Large intestine (tissue), 3 donors: ENCODE data around the gene LRRD1. TPM values are rescaled to one million over a fixed set of nuclear protein-coding genes. Genes with fewer than 3 reads are reported as not detected.
A peak's percentile ranks its signal among the peaks of the same experiment; 100 is the strongest.
"Not testable (repeated sequence)": the region's sequence is repeated elsewhere in the genome, so short reads cannot be mapped to it uniquely, and the experiment has no call there.

Source experiments
- DNase-seq, 2 donors: peaks; one replicate each; pipeline versions ENCODE4 v3.0.0 to v3.0.0-alpha.2; 2013
- H3K27ac ChIP-seq: one replicate; pipeline ENCODE4 v1.5.1; 2013; ENCODE audit warnings: low read length
- H3K27me3 ChIP-seq: 2 replicates; pipeline ENCODE4 v1.6.1; 2013; ENCODE audit warnings: low read length; ENCODE audit not compliant: control insufficient read depth, insufficient read depth
- H3K36me3 ChIP-seq: 2 replicates; pipeline ENCODE4 v1.6.1; 2013; ENCODE audit warnings: low read length; ENCODE audit not compliant: control insufficient read depth, insufficient read depth
- H3K4me1 ChIP-seq: one replicate; pipeline ENCODE4 v1.6.1; 2013; ENCODE audit warnings: low read length; ENCODE audit not compliant: control insufficient read depth, insufficient read depth
- H3K4me3 ChIP-seq: one replicate; pipeline ENCODE4 v1.5.1; 2013; ENCODE audit warnings: low read length
- H3K9me3 ChIP-seq: one replicate; pipeline ENCODE4 v1.6.1; 2013; ENCODE audit warnings: mild to moderate bottlenecking, low read depth, low read length, moderate library complexity; ENCODE audit not compliant: control insufficient read depth
- WGBS: methylation state at CpG from one replicate; pipeline ENCODE4 v1.1.5; 2013; ENCODE audit warnings: low lambda C conversion rate; ENCODE audit not compliant: insufficient coverage; 5-methylcytosine and 5-hydroxymethylcytosine counted together
- polyA plus RNA-seq: library from polyadenylated mRNA; unstranded; fragments of 120-200 nt; gene quantifications from one replicate; pipeline ENCODE4 v1.2.1, GENCODE V29; 2013

The LRRD1 gene
- polyA plus RNA-seq, 1 donor: 0.19 TPM

- not testable (repeated sequence) for H3K36me3 ChIP-seq, H3K27ac ChIP-seq, H3K9me3 ChIP-seq, DNase-seq, H3K27me3 ChIP-seq, H3K4me1 ChIP-seq, H3K4me3 ChIP-seq
- no CpG with 5 or more reads among the region's 9 CpGs for WGBS
Measured at GRCh38 chr7:92142791-92143190, 36.2 kb downstream of the LRRD1 start.

- H3K9me3 ChIP-seq: peaks cover 3% of the 10 kb centered on the region
- DNase-seq: no peak
- no peaks in the 10 kb centered on the region for H3K27me3 ChIP-seq
- WGBS: 57% methylated on average over 4 of the region's 7 CpGs
- H3K27ac ChIP-seq: no peak overlapping the region
- H3K4me3 ChIP-seq: no peak overlapping the region
- H3K36me3 ChIP-seq: no peaks in the 10 kb centered on the region
- no peaks in the 10 kb centered on the region for H3K4me1 ChIP-seq
Measured at GRCh38 chr7:92141161-92141560, 37.8 kb downstream of the LRRD1 start.

- peak; percentile 5 to 12 for DNase-seq
- Histone ChIP-seq H3K4me3 (no peak overlapping the region), H3K4me1 (peaks cover 3% of the 10 kb centered on the region), H3K27me3 (no peaks in the 10 kb centered on the region), H3K27ac (no peak overlapping the region), H3K9me3 (no peaks in the 10 kb centered on the region), H3K36me3 (no peaks in the 10 kb centered on the region)
- WGBS: no CpG with 5 or more reads among the region's 2 CpGs
Measured at GRCh38 chr7:92137557-92137956, 41.4 kb downstream of the LRRD1 start.

GRCh38 chr7:92135052-92135889, 43.7 kb downstream of the LRRD1 start:
- peak; percentile 85 to 93 for DNase-seq
- Histone ChIP-seq H3K4me3 (peak overlapping the region; percentile 91), H3K9me3 (no peaks in the 10 kb centered on the region), H3K4me1 (peaks cover 3% of the 10 kb centered on the region), H3K36me3 (peaks cover 5% of the 10 kb centered on the region), H3K27ac (peak overlapping the region; percentile 83), H3K27me3 (no peaks in the 10 kb centered on the region)
- 57% methylated on average over 2 of the region's 21 CpGs for WGBS

- Histone ChIP-seq H3K27ac (peak within 1 kb of the TSS; percentile 83), H3K27me3 (no peaks in the 10 kb centered on the region), H3K9me3 (no peaks in the 10 kb centered on the region), H3K4me3 (peak within 1 kb of the TSS; percentile 91), H3K4me1 (peaks cover 3% of the 10 kb centered on the region), H3K36me3 (peaks cover 12% of the 10 kb centered on the region)
- peak; percentile 93 to 99 for DNase-seq
- WGBS: no CpG with 5 or more reads among the region's 73 CpGs
Measured at GRCh38 chr7:92134271-92135051, 44.5 kb downstream of the LRRD1 start, which contains the start of gene CYP51A1. CYP51A1 (minus strand) TSS chr7:92134477; CDS start chr7:92134364, 113 bp downstream.

GRCh38 chr7:92133737-92134270, 45.1 kb downstream of the LRRD1 start:
- Histone ChIP-seq H3K27me3 (no peaks in the 10 kb centered on the region), H3K9me3 (no peaks in the 10 kb centered on the region), H3K4me1 (peaks cover 3% of the 10 kb centered on the region), H3K36me3 (peaks cover 13% of the 10 kb centered on the region), H3K27ac (peak overlapping the region; percentile 83), H3K4me3 (peak overlapping the region; percentile 91)
- peak; percentile 61 to 81 for DNase-seq
- WGBS: no CpG with 5 or more reads among the region's 42 CpGs

- no peaks in the 10 kb centered on the region for H3K27me3 ChIP-seq
- peak; percentile 4 to 41 for DNase-seq
- peak overlapping the region; percentile 83 for H3K27ac ChIP-seq
- H3K4me1 ChIP-seq: peaks cover 3% of the 10 kb centered on the region
- peaks cover 18% of the 10 kb centered on the region for H3K36me3 ChIP-seq
- no CpG with 5 or more reads among the region's 15 CpGs for WGBS
- H3K4me3 ChIP-seq: peak overlapping the region; percentile 91
- no peaks in the 10 kb centered on the region for H3K9me3 ChIP-seq
Measured at GRCh38 chr7:92133133-92133736, 45.7 kb downstream of the LRRD1 start.

GRCh38 chr7:92131764-92132330, 47.1 kb downstream of the LRRD1 start:
- no peak for DNase-seq
- no peaks in the 10 kb centered on the region for H3K27me3 ChIP-seq
- peaks cover 28% of the 10 kb centered on the region for H3K36me3 ChIP-seq
- WGBS: no CpG with 5 or more reads among the region's 4 CpGs
- no peak overlapping the region for H3K27ac ChIP-seq
- peak overlapping the region; percentile 91 for H3K4me3 ChIP-seq
- H3K9me3 ChIP-seq: no peaks in the 10 kb centered on the region
- peaks cover 3% of the 10 kb centered on the region for H3K4me1 ChIP-seq

GRCh38 chr7:92131093-92131492, 47.8 kb downstream of the LRRD1 start:
- Histone ChIP-seq H3K4me1 (peaks cover 3% of the 10 kb centered on the region), H3K9me3 (no peaks in the 10 kb centered on the region), H3K27me3 (no peaks in the 10 kb centered on the region), H3K4me3 (no peak overlapping the region), H3K36me3 (peaks cover 34% of the 10 kb centered on the region), H3K27ac (no peak overlapping the region)
- 96% methylated on average over 3 of the region's 5 CpGs for WGBS
- DNase-seq: no peak

- no peaks in the 10 kb centered on the region for H3K9me3 ChIP-seq
- no peak overlapping the region for H3K4me3 ChIP-seq
- no peak for DNase-seq
- H3K4me1 ChIP-seq: no peaks in the 10 kb centered on the region
- H3K36me3 ChIP-seq: peaks cover 62% of the 10 kb centered on the region
- H3K27ac ChIP-seq: no peak overlapping the region
- no peaks in the 10 kb centered on the region for H3K27me3 ChIP-seq
Measured at GRCh38 chr7:92121681-92122080, 57.3 kb downstream of the LRRD1 start.
